GM12801 (cell line): ENCODE results near the gene ALPK3.

Experiments
- CTCF ChIP-seq: IDR thresholded peaks from one replicate; pipeline ENCODE4 v1.5.1; 2011; ENCODE audit warnings: control low read depth; ENCODE audit not compliant: insufficient read length; ENCODE audit errors: extremely low read depth

The ALPK3 gene

GRCh38 chr15:84832448-84833040 is 15.4 kb downstream of the ALPK3 start:
- no peak for TF ChIP-seq CTCF

DNA sequence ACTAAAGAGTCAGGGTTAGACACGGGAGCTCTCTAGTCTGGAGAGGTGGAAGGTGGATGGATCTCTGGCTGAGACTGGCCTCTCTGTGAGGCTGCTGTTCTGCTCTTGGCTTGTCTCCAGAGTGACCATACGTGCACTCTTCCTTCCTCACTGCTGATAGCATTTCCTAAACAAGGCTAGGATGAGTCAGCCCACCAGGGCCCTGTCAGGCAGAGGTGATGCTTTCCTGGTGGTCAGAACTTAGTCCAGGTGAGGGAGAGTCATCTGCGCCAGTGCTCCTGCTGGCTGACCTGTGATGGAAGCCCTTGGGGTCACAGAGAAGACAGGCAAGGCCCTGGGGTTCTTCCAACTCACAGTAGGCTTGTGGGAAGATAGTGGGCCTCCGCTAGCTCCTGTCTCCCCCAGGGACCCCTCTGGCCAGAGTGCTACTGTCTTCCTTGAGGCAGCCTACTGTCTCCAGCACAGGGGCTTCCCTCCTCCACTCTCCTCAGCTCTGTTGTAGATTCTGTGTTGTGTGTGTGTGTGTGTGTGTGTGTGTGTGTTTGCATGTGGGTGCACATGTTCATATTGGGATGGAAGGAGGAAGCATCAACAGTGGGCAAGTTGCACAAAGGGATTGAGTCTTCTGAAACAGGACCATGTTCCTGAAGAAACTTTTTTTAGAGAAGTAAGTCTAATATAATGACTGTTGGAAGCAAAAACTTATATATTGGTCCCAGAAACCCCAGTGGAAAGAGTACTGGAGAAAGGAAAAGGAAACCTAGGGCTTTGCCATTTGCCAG is 16.5 kb downstream of the ALPK3 start:
- no peak for TF ChIP-seq CTCF

- no peak for TF ChIP-seq CTCF
These were observed 17.2 kb downstream of the ALPK3 start for GRCh38 chr15:84834229-84834955.

- no peak for TF ChIP-seq CTCF
These were observed 17.8 kb downstream of the ALPK3 start for GRCh38 chr15:84834969-84835368.

DNA sequence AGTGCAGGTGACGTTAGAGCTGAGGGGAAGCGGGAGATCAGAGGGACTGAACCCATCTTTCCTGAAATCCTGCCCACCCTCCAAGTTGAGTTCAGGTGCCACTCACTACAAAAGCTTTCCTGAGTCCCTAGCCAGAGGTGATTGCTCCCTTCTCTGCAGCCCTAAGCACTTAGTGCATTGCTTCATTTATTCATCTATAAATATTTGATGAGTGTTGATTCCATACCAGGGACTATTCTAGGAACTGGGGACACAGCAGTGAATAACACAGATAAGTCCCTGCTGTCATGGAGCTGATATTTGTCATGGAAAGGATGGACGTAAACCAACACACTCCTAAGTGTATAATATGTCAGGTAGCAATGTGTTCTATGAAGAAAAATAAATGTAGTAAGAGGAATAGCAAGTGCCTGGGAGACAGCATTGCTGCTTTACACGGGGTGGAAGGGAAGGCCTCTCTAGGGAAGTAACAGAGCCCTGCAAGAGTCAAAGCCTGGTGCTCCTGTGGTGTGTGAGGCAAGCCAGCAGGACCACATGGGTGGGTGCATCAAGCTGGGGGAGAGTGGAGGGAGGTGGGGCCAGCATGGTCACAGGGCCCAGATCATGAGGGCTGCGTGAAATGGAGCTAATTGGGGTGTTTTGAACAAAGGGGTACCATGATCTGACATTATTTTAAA is 18.6 kb downstream of the ALPK3 start:
- TF ChIP-seq CTCF: no peak

GRCh38 chr15:84836844-84837243 is 19.7 kb downstream of the ALPK3 start:
- no peak for TF ChIP-seq CTCF

DNA sequence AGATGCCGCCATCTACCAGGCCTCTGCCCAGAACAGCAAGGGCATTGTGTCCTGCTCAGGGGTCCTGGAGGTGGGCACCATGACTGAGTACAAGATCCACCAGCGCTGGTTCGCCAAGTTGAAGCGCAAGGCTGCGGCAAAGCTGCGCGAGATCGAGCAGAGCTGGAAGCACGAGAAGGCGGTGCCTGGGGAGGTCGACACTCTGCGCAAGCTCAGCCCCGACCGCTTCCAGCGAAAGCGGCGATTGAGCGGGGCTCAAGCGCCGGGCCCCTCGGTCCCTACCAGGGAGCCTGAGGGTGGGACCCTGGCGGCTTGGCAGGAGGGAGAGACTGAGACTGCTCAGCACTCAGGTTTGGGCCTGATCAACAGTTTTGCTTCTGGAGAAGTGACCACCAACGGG is 22.6 kb downstream of the ALPK3 start:
- no peak for TF ChIP-seq CTCF
